Measurements from ENCODE around the gene C1S.

DNA sequence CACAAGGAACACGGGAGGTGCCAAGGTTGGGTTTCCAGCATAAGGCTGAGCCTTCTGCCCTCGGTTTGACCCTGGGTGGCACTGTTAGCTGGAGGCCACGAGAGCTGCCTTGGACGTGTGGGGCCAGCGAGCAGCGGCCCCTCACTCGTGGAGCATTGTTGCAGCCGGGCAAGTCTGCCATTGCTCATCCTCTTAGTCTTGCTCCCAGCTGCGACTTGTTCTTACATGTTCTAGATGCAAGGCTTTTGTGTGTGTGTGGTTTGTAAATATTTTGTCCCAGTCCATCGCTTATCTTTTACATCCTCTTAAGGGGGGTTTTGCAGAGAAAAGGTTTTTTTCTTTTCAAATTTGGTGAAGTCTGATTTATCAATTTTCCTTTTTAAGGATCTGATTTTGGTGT, 21.1 kb upstream of the C1S start:
- TF ChIP-seq PATZ1 (CRISPR knock-in tag; IDR thresholded peaks at IDR 0.05; ENCODE audit: borderline replicate concordance) (no peak), CSDC2 (CRISPR knock-in tag; IDR thresholded peaks at IDR 0.05) (no peak), RARB (CRISPR knock-in tag; IDR thresholded peaks at IDR 0.05) (no peak), ZFP3 (CRISPR knock-in tag; IDR thresholded peaks at IDR 0.05) (no peak), CREB5 (CRISPR knock-in tag; IDR thresholded peaks at IDR 0.05; ENCODE audit: low read depth) (no peak), ZNF8 (CRISPR knock-in tag; IDR thresholded peaks at IDR 0.05) (no peak), ZFP30 (CRISPR knock-in tag; IDR thresholded peaks at IDR 0.05) (no peak), TOX (CRISPR knock-in tag; IDR thresholded peaks at IDR 0.05; ENCODE audit: borderline replicate concordance) (no peak), CSRNP3 (CRISPR knock-in tag; IDR thresholded peaks at IDR 0.05) (no peak), ESRRG (CRISPR knock-in tag; IDR thresholded peaks at IDR 0.05) (no peak)

All from SK-N-SH treated with all-trans-retinoic acid at 6 μM for 48 hours (cell line).